ENCODE results near the gene YIF1B.

DNA sequence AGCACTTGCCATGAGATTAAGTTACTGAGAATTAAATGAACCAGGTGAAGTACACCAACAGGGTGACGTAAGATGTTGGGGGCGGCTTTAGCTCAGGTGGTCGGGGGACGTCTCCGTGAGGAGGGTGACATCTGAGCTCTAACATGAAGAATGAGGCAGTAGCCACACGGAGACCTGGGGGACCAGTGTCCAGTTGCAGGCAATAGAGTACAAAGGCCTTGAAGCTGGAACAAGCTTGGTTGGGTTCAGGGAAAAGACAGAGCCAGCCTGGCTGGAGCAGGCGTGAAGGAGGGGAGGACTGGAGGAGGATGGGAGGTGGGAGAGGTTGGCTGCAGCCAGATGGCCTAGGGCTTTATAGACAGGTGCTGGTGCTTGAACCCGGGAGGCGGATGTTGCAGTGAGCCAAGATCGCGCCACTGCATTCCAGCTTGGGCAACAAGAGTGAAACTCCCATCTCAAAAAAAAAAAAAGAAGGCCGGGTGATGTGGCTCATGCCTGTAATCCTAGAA lies 49.8 kb downstream of the YIF1B start:
- TF ChIP-seq, protein P1, sequence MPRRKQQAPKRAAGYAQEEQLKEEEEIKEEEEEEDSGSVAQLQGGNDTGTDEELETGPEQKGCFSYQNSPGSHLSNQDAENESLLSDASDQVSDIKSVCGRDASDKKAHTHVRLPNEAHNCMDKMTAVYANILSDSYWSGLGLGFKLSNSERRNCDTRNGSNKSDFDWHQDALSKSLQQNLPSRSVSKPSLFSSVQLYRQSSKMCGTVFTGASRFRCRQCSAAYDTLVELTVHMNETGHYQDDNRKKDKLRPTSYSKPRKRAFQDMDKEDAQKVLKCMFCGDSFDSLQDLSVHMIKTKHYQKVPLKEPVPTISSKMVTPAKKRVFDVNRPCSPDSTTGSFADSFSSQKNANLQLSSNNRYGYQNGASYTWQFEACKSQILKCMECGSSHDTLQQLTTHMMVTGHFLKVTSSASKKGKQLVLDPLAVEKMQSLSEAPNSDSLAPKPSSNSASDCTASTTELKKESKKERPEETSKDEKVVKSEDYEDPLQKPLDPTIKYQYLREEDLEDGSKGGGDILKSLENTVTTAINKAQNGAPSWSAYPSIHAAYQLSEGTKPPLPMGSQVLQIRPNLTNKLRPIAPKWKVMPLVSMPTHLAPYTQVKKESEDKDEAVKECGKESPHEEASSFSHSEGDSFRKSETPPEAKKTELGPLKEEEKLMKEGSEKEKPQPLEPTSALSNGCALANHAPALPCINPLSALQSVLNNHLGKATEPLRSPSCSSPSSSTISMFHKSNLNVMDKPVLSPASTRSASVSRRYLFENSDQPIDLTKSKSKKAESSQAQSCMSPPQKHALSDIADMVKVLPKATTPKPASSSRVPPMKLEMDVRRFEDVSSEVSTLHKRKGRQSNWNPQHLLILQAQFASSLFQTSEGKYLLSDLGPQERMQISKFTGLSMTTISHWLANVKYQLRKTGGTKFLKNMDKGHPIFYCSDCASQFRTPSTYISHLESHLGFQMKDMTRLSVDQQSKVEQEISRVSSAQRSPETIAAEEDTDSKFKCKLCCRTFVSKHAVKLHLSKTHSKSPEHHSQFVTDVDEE (CRISPR knock-in tag; IDR thresholded peaks at IDR 0.05), result no peak
- TF ChIP-seq ZNF8 (CRISPR knock-in tag; IDR thresholded peaks at IDR 0.05) (no peak), ZNF70 (CRISPR knock-in tag; IDR thresholded peaks at IDR 0.05) (no peak), ZC3H10 (CRISPR knock-in tag; IDR thresholded peaks at IDR 0.05) (no peak), TOX (CRISPR knock-in tag; IDR thresholded peaks at IDR 0.05; ENCODE audit: borderline replicate concordance) (no peak), ARNTL (CRISPR knock-in tag; IDR thresholded peaks at IDR 0.05; ENCODE audit: borderline replicate concordance, low read depth) (no peak), CREB5 (CRISPR knock-in tag; IDR thresholded peaks at IDR 0.05; ENCODE audit: low read depth) (no peak)
